ENCODE results near the gene TMEM63A.
"Not testable (repeated sequence)": the region's sequence is repeated elsewhere in the genome, so short reads cannot be mapped to it uniquely, and the experiment has no call there.

TMEM63A gene

GRCh38 chr1:225842788-225843425 lies 39.3 kb downstream of the TMEM63A start:
- no peak for DNase-seq

- no peak for DNase-seq
Measured at GRCh38 chr1:225842074-225842473, 40.1 kb downstream of the TMEM63A start.

- no peak for DNase-seq
Measured at GRCh38 chr1:225840713-225841112, 41.5 kb downstream of the TMEM63A start.

GRCh38 chr1:225840223-225840610 lies 42.0 kb downstream of the TMEM63A start:
- DNase-seq: no peak

GRCh38 chr1:225838793-225839192 lies 43.4 kb downstream of the TMEM63A start:
- no peak for DNase-seq

- DNase-seq: not testable (repeated sequence)
Measured at GRCh38 chr1:225836296-225836695, 45.9 kb downstream of the TMEM63A start.

- peak; percentile 19 for DNase-seq
Measured at GRCh38 chr1:225835856-225836255, 46.3 kb downstream of the TMEM63A start.

GRCh38 chr1:225834417-225835329 lies 47.5 kb downstream of the TMEM63A start:
- DNase-seq: peak; percentile 82

GRCh38 chr1:225830841-225831240 lies 51.3 kb downstream of the TMEM63A start:
- DNase-seq: no peak

- DNase-seq: no peak
Measured at GRCh38 chr1:225828706-225829345, 53.4 kb downstream of the TMEM63A start.

- DNase-seq: no peak
Measured at GRCh38 chr1:225827076-225827475, 55.1 kb downstream of the TMEM63A start.

GRCh38 chr1:225825607-225826007 lies 56.6 kb downstream of the TMEM63A start:
- peak; percentile 54 for DNase-seq

- DNase-seq: peak; percentile 67
Measured at GRCh38 chr1:225825078-225825477, 57.1 kb downstream of the TMEM63A start.

- peak; percentile 82 for DNase-seq
Measured at GRCh38 chr1:225824533-225824941, 57.6 kb downstream of the TMEM63A start.

GRCh38 chr1:225823811-225824261 lies 58.3 kb downstream of the TMEM63A start:
- no peak for DNase-seq

GRCh38 chr1:225822655-225823403 lies 59.4 kb downstream of the TMEM63A start:
- DNase-seq: no peak

- DNase-seq: no peak
Measured at GRCh38 chr1:225820522-225821120, 61.6 kb downstream of the TMEM63A start.

GRCh38 chr1:225819346-225820192 lies 62.6 kb downstream of the TMEM63A start:
- no peak for DNase-seq

GRCh38 chr1:225818229-225818628 lies 64.0 kb downstream of the TMEM63A start:
- DNase-seq: no peak

GRCh38 chr1:225817611-225818061 lies 64.5 kb downstream of the TMEM63A start:
- peak; percentile 85 for DNase-seq

Data from NCI-H1092 (cell line).